ENCODE measurements around the gene B4GALNT2.

B4GALNT2 gene

GRCh38 chr17:49197346-49197998, 64.9 kb downstream of the B4GALNT2 start:
- TF ChIP-seq FOXP2 (optimal IDR thresholded peaks at IDR 0.05; ENCODE audit: borderline replicate concordance, extremely low read depth, extremely low read length, insufficient read depth) = no peak
- no peak for TF ChIP-seq POLR2AphosphoS5 (IDR thresholded peaks at IDR 0.05; ENCODE audit: low read depth, low read length)
- no peak for TF ChIP-seq TAF1 (IDR thresholded peaks at IDR 0.05; ENCODE audit: borderline replicate concordance, insufficient read depth, low read length)
- TF ChIP-seq SIN3A (IDR thresholded peaks at IDR 0.05; ENCODE audit: borderline replicate concordance, insufficient read depth, low read length) = no peak
- no peak for TF ChIP-seq REST (IDR thresholded peaks at IDR 0.05; ENCODE audit: insufficient read depth in 1 of 2, low read depth in 2 of 2, low read length in 2 of 2)

GRCh38 chr17:49198211-49198610, 65.6 kb downstream of the B4GALNT2 start:
- TF ChIP-seq TAF1 (IDR thresholded peaks at IDR 0.05; ENCODE audit: borderline replicate concordance, insufficient read depth, low read length) = no peak
- TF ChIP-seq POLR2AphosphoS5 (IDR thresholded peaks at IDR 0.05; ENCODE audit: low read depth, low read length) = no peak
- TF ChIP-seq REST (IDR thresholded peaks at IDR 0.05; ENCODE audit: insufficient read depth in 1 of 2, low read depth in 2 of 2, low read length in 2 of 2) = no peak
- no peak for TF ChIP-seq SIN3A (IDR thresholded peaks at IDR 0.05; ENCODE audit: borderline replicate concordance, insufficient read depth, low read length)
- TF ChIP-seq FOXP2 (optimal IDR thresholded peaks at IDR 0.05; ENCODE audit: borderline replicate concordance, extremely low read depth, extremely low read length, insufficient read depth) = no peak

- TF ChIP-seq SIN3A (IDR thresholded peaks at IDR 0.05; ENCODE audit: borderline replicate concordance, insufficient read depth, low read length) (no peak), REST (IDR thresholded peaks at IDR 0.05; ENCODE audit: insufficient read depth in 1 of 2, low read depth in 2 of 2, low read length in 2 of 2) (no peak), FOXP2 (optimal IDR thresholded peaks at IDR 0.05; ENCODE audit: borderline replicate concordance, extremely low read depth, extremely low read length, insufficient read depth) (no peak), POLR2AphosphoS5 (IDR thresholded peaks at IDR 0.05; ENCODE audit: low read depth, low read length) (no peak), TAF1 (IDR thresholded peaks at IDR 0.05; ENCODE audit: borderline replicate concordance, insufficient read depth, low read length) (no peak)
These were observed 68.0 kb downstream of the B4GALNT2 start for GRCh38 chr17:49200423-49201083.

- TF ChIP-seq TAF1 (IDR thresholded peaks at IDR 0.05; ENCODE audit: borderline replicate concordance, insufficient read depth, low read length) = no peak
These were observed 68.9 kb downstream of the B4GALNT2 start for GRCh38 chr17:49201481-49201927.

- TF ChIP-seq FOXP2 (optimal IDR thresholded peaks at IDR 0.05; ENCODE audit: borderline replicate concordance, extremely low read depth, extremely low read length, insufficient read depth) (no peak), SIN3A (IDR thresholded peaks at IDR 0.05; ENCODE audit: borderline replicate concordance, insufficient read depth, low read length) (no peak), POLR2AphosphoS5 (IDR thresholded peaks at IDR 0.05; ENCODE audit: low read depth, low read length) (no peak), REST (IDR thresholded peaks at IDR 0.05; ENCODE audit: insufficient read depth in 1 of 2, low read depth in 2 of 2, low read length in 2 of 2) (no peak), TAF1 (IDR thresholded peaks at IDR 0.05; ENCODE audit: borderline replicate concordance, insufficient read depth, low read length) (no peak)
These were observed 71.2 kb downstream of the B4GALNT2 start for GRCh38 chr17:49203796-49204195.

Data from PFSK-1 (cell line).